HG02870 (cell line): ENCODE results near the gene SFTPB.
"Not testable (repeated sequence)": the region's sequence is repeated elsewhere in the genome, so short reads cannot be mapped to it uniquely, and the experiment has no call there.

Experiments used
- ATAC-seq: cut with Tn5 transposase; IDR thresholded peaks from one replicate; pipeline ENCODE4 v1.9.1; 2021; ENCODE audit warnings: mild to moderate bottlenecking, moderate library complexity; ENCODE audit not compliant: unreplicated experiment

SFTPB gene

DNA sequence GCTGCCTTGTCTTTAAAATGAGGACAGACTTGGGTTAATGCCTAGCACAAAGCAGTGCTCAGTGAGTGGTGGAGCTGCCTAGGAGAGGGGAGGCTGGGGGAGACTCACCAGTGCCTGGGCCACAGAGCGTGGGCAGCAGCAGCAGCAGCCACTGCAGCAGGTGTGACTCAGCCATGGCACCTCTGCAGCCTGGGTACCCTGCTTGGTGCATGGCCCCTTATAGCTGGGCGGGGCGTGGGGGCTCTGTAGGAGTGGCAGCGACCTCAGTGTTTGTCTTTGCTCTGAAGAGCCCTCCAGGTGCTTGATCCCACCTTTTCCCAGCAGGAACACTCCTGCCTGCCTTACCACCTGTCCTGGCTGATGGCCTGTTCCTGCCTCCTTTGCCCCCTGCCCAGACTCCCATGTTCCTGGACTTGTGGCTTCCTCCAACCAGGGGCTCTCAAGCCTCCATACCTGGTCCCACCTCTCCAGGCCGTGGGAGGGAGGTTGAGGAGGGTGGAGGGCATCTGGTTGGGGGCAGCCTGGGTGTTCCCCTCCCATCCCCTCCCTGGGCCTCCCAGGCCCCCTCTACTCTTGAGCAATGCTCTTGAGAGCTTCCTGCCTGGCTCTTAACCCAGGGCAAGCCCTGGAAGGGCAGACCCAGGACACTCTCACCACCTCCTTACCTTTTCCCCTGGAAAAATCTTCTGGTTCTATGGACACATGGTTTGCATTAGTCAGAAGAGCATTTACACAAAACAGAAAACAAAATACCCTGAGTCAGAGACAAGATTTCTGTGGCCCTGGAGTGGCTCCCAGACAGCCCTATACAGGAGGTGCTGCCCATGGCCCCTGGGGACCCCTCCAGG, at the start of gene SFTPB:
TSS of gene SFTPB (minus strand) at position 191 of the 848 bp plus-strand sequence. CDS start at position 175, 16 bp downstream.
- no peak for ATAC-seq

DNA sequence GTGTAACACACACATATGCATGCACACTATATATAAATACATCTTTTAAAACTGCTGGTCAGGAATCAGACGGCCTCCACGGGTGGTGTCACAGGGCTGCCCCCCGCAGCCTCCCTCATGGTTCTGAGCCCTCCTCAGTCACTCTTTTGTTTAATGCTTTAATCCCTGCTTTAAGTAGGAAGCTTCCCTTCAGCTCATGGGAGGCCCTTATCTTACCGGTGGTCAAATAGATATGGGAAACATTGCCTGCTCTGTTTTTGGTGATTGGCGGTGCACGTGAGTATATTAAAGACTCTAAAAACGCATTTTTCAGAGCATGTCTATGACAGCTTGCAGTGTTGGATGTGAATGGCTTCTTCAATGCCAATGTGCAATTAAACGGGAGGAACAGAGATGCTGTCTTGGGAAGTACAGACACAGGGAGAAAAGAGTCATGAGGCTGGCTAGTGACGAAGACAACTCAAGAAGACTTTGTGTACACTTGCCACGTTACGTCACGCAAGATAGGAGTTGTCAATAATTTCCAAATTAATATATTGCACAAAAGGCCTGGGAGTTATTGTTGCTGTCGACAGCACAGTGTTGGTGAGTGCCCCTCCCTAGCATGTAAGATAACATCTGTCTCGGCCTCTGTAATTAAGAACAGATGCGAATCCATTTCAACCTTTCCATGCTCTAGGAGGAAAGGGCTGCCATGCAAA, 49.5 kb upstream of the SFTPB start:
- ATAC-seq = no peak

DNA sequence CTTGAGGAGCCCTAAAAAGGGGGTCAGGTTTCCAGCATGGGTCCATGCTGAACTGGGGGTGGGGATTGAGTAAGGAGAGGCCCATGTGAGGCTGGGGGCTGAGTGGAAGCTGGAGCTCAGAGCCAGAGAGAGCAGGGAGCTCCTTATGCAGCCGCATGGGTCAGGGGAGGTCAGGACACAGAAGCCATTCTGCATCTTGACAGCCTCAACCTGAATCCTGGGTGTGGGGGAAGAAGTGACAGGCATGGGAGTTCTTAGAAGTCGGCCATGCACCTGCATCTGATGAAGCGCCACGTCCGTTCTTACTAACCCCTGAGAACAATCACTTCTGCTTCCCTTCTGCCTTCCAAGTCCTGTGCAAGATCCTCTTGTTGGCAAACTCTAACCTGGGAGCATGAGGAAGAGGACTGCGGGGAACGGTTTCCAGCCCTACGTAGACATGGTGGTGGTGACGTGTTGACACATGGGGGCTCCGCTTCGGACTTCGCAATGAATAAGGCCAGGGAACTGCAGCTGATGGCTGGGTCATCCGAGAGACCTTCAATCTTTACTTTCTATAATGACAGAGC, 48.4 kb upstream of the SFTPB start:
- no peak for ATAC-seq

DNA sequence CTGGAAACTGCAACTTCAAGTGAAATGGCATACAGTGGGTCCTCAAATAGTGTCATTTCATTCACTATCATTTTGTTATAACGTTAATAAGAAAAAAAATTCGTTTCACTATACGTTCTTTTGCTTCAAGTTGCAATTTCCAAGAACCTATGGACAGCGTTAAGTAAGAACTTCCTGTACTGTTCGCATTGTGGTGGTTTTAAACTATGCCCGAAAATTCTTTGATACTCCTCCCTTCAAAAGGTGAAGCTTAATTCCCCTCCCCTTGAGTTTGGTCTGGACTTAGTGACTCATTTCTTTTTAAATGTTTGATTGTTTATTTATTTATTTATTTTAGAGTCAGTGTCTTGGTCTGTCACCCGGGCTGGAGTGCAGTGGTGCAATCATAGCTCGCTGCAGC, 46.8 kb upstream of the SFTPB start:
- no peak for ATAC-seq

DNA sequence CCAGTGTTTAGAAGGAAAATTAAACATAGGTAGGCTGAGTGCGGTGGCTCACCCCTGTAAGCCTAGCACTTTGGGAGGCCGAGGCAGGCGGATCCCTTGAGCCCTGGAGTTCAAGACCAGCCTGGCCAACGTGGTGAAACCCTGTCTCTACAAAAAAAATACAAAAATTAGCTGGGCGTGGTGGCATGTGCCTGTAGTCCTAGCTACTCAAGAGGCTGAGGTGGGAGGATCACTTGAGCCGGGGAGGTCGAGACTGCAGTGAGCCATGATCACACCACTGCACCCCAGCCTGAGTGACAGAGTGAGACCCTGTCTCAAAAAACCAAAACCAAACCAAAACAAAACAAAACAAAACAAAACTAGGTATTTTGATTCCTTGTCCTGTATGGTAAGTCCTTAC, 46.4 kb upstream of the SFTPB start:
- not testable (repeated sequence) for ATAC-seq

DNA sequence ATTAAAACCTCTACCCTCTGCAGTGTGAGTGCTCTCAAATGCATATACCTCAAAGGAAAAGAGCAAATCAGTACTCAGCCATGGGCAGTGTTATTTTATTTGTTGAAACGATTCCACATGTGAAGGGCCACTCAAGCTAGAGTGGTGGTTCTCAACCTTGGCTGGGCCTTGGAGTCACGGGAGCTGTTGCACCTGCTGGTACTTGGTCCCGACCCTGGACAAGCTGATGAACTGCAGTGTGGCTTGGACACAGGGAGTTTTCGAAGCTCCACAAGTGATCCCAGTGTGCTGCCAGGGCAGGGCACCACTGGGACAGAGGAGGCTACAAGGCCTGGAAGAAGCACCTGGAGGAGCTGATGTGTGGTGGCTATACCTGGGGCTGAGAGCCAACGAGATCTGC, 45.8 kb upstream of the SFTPB start:
- ATAC-seq = no peak

DNA sequence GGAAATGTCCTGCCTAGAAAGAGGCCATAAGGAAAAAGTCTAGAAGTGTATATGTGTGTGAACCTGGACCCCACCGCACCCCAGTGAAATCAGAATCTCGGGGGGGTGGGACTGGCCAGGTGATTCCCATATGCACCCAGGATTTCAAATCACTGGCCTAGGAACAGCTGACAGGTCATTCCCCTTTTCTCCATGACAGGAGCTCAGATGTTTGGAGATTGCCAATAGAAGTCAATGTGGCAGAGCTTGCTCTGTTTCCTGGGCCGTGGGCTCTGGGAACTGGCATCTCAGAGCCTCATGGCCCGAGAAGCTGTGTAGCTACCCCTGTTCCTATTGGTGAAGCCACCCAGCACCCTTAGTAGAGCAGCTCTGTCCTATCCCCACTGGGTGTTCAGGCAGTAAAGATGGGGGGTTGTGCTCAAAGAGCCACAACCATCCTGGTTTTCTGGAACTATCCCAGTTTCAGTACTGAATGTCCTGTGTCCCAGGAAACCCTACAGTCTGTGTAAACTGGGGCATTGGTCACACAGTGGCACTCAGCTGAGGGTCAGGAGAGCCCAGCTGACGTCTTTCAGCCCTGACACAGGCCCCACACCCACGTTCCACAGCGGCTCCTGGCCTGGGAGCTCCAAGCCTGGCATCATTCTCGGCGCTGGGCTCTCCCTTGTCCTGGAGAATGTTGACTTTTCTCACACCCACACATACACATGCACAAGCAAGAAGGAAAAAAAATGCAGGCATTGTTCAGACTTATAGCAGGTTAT, 45.0 kb upstream of the SFTPB start:
- ATAC-seq = no peak

DNA sequence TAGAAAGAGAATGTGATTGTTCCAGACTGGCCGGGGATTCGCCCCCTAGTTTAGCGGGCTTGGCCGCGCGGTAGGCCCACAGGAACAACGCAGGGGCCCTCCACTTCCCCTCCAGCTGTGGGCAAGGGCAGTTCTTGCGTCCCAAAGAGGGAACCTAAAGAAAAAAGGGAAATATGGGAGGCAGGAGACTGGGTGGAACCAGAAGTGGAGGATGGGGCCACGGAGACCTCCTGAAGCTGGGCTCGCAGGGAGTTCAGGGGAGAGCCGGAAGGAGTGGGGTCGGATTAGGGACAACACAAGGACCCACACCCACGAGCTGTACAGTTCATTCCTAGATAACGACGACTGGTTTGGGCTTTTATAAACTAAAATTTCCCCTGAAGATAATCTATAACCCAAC, 44.3 kb upstream of the SFTPB start:
- ATAC-seq = no peak

DNA sequence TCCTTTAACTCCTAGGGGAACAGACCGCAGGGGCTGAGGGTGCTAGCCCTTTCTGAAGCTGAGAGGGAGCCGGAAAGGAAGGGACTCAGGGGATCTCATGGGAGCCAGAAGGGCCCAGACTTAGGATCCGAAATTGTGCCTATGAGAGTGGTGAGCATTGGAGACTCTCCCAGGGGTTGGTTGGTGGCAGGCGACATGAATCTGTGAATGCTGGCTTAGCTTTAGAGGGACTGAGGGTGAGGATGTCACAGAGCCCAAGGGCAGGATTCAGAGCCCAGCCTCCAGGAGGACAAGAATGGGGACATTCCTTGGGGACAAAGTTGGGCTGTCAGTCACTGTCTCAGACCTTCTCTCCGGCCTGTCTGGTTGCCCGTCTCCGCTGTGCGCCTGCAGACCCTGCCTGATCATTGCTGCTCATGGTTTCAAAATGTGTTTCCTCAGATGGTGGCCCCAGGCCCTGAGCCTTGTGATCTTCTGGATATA, 43.6 kb upstream of the SFTPB start:
- no peak for ATAC-seq

DNA sequence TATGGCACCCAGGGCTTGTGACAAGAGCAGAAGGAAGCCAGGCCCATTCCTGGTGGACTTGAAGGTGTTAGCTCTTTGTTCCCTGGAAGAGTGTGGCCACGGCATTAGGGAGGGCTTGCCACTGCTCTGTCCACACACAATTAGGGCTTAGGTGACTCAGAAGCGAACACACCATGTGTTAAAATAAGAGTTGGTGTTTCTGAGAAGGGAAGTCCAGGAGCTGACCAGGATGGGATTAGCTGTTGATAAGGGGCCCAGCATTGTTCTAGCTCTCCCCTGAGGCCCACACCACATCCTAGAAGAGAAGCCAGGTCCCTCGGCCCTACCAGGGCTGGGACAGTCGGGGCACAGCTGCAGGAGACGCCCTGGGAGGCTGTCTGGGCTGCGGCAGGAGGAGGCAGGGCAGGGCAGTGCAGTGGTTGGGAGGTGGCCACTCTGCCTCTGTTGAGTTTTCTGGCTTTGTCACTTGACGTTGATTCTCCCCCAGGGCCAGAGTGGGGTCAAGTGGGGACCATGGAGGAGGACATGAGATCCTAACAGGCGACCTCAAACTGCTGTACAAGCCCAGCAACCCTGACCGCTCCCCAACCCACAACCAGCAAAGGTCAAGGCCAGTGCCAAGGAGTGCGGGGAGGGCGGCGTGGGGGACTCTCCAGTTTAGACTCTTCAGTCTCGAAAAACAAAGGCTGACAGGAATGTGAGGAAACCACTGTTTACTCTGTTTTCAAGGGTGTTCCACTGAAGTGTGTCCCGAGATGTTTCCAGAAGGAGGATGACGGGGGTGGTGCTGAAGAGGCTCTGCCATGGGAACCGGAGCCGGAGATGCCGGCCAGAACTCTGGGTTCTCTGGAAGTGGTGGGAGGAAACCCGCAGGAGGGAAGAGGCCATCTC, 42.9 kb upstream of the SFTPB start:
- no peak for ATAC-seq

DNA sequence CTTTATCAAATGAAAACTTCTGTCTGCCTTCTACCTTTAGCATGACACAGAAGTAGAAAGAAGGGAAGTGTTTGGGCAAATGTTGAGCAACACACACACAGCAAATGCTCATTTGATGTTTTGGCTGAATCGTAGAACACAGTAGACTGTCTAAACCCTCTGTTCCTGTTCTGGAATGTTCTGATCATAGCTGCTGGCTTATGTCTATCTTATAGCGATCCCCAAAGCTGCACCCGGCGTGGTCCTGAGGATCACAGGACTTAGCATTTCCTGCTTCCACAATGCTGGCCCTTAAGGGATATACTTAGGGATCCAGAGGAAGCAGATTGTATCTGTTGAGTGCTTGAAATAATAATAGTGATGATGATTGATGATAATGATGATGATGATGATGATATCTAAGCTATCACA, 41.4 kb upstream of the SFTPB start:
- no peak for ATAC-seq

DNA sequence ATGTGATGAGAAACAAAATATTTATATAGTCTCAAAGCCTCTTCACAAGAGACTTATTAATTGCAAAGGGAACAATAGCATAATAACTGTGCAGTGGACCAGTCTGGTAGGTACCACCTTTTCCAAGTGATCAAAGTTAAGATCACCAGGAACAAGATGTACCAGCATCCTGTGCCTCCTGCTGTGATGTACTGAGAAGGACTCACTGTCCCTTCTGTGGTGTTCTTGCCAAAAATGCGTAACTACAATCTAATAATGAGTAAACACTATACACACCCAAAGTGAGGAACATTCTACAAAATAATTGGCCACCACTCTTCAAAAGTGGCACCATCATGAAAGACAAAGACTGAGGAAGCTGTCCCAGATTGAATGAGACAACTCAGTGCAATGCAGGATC, 40.6 kb upstream of the SFTPB start:
- no peak for ATAC-seq

DNA sequence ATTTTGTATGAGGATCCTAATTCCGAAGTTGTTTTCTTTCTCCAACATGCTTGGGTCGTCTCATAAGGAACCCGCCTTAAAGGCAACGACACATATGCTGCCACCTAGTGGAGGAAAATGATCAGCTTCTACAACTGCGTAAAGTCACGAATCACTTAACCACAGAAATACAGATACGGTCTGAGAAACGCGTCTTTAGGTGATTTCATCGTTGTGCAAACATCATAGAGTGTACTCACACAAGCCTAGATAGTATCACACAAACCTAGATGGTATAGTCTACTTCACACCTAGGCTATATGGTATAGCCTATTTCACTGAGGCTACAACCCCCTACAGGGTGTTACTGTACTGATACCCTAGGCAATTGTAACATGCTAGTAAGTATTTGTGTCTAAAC, 39.3 kb upstream of the SFTPB start:
- peak; percentile 40 for ATAC-seq

DNA sequence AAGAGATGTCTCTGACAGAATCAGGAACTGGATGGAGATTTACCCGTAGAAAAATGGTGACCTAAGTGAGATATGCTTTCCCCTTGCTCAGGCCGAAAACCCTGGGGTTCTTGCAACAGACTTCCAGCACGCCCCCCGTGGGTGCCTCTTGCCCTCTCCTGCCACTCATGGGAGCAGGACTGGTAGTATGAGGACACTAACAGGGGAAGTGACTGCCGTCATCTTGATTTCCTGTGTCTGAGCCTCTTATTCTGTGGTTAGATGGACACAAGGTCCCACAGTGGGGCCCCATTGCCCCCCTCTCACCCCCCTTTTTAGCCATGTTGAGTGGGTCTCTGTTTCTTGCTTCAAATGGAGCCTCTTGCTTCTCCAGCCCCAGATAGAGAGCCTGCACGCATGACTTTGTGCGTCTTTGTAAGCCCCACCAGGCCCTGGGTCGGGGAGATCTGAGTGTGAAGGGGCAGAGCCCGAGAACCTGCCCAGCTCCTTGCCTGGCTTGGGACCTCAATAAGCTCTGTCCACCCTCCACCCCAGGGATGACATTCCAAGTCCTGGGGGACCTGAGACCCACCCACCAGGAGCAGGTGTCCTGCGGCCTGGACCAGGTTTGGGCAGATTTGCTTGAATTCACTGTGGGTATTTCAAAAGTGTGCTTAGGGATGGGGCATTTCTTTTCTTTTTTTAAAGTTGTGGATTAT, 38.7 kb upstream of the SFTPB start:
- ATAC-seq = no peak

DNA sequence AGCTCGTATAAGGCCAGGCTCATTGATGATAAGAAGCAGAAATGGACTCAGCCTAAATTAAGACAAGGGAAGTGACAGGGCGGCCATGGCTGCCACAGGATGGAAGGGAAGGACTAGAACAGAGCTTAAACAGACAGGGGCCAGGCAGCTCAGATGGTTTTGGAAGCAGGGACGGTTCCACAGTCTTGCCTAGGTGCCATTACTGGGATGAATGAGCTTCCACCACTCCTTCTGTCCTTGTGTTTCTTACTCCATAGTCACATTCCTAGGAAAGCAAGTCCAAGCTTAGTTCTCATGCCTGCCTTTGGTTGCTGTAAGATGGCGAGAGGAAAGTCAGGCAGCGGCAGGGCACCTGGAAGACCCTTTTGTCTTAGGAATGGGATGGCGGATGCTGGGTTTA, 38.1 kb upstream of the SFTPB start:
- no peak for ATAC-seq

DNA sequence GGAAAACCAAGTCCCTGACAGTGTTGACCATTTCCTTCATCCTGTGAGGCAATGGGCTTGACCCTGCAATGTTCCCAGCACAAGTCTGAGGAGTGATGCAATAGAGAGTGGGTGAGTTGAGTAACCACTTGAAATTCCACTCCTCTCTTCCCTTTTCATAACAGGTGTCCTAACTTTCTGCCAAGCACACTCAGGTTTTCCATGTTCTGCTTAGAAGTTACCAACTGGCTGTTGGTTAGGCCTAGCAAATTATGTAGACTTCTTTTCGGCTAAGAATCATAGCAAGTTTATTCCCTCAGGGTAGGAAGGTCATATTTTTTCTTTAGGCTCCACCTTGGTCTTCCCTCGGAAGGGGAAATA, 37.7 kb upstream of the SFTPB start:
- ATAC-seq = no peak

DNA sequence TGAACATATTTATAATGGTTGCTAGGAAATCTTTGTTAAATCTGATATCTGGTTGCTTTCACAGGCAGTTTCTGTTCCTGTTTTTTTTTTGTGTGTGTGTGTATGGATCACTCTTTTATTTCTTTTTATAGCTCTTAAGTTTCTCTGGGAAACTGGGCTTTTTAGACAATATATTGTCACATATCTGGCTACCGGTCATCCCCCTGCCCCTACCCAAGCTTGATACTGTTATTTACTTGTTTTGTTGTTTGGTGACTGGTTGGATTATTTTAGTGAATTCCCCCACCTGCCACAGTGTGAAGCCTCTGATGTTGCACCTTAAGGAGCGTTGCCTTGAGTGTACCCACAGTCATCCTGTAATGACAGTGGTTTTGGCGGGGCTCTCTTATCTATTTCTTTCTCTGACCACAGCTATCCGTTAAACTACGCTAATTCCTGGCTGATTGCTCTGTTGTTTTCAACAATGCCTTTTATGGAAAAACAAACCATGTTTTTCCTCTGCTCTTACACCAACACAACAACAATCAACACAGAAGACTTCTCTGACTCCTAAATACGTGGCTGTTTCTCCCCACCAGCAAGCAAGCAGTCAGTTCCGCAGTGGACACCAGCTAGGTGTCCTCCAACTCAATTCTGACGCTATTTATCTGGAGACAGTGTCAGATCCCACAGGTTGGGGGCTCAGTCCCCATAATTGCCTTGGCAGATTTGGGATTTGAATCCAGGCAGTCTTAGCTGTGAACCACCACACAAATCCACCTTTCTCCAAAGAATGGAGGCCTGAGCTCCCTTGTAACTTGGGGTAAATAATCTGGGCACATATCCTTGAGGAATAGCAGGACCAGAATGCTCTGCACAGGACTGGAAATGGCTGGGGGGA, 37.0 kb upstream of the SFTPB start:
- ATAC-seq = peak; percentile 65

DNA sequence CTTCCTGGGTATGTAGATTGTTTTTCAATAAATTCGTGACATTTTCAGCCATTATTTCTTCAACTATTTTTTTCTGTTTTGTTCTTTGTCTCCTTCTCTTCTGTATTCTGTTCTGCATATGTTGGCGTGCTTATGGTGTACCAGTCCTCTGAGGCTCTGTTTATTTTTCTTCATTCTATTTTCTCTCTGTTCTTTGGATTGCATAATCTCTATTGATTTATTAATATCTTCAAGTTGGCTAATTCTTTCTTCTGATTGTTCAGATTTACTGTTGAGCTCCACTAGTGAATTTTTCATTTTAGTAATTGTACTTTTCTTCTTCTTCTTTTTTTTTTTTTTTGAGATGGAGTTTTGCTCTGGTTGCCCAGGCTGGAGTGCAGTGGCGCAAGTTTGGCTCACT, 36.0 kb upstream of the SFTPB start:
- ATAC-seq = no peak

DNA sequence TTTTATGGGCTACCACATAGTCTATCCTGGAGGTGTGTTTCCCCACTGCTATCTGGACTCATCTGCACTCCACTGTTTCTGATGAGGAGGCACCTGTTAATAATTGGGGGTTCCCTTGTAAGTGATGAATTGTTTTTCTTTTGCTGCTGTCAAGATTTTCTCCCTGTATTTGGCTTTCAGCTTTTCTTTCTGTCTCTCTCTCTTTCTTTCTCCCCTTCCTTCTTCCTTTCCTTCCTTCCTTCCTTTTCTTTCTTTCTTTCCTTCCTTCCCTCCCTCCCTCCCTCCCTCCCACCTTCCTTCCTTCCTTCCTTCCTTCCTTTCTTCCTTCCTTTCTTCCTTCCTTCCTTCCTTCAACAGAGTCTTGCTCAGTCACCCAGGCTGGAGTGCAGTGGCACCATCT, 35.3 kb upstream of the SFTPB start:
- no peak for ATAC-seq
